Adrenal gland (tissue), 12 donors: ENCODE measurements around the gene PABPN1. TPM values are rescaled to one million over a fixed set of nuclear protein-coding genes. Genes with fewer than 3 reads are reported as not detected.
A peak's percentile ranks its signal among the peaks of the same experiment; 100 is the strongest.

Source experiments
- DNase-seq, 7 donors: peaks; one replicate each; pipeline ENCODE4 v3.0.0-alpha.2; 2019 to 2020
- H3K27ac ChIP-seq, 5 donors: fragments of 200-600 bp; sonication (generic) in 4 of 5; 1 replicate in 3 of 5; 2 replicates in 2 of 5; pipeline versions ENCODE4 v1.5.1 to v1.8.0; 2016 to 2020; ENCODE audit warnings: mild to moderate bottlenecking in 1 of 5
- H3K27me3 ChIP-seq: fragments of 200-600 bp; 2 replicates; pipeline ENCODE4 v1.8.0; 2021
- H3K36me3 ChIP-seq, 2 donors: fragments of 200-600 bp; replicated peaks in 1 of 2; 1 replicate in 1 of 2; 2 replicates in 1 of 2; pipeline versions ENCODE4 v1.5.1 to v1.8.0; 2018 to 2022
- H3K4me1 ChIP-seq, 2 donors: fragments of 200-600 bp; replicated peaks in 1 of 2; 1 replicate in 1 of 2; 2 replicates in 1 of 2; pipeline versions ENCODE4 v1.5.1 to v1.8.0; 2018 to 2021
- H3K4me3 ChIP-seq, 4 donors: fragments of 200-600 bp; sonication (generic) in 3 of 4; one replicate each; pipeline ENCODE4 v1.5.1; 2016 to 2018
- H3K9me3 ChIP-seq, 3 donors: fragments of 200-600 bp; sonication (generic) in 1 of 3; replicated peaks in 1 of 3; 1 replicate in 2 of 3; 2 replicates in 1 of 3; pipeline versions ENCODE4 v1.5.1 to v1.8.0; 2016 to 2021
- POLR2A ChIP-seq, 2 donors: fragments of 450-650 bp; IDR thresholded peaks; one replicate each; pipeline ENCODE4 v1.6.1; 2017; ENCODE audit warnings: antibody characterized with exemption in 2 of 2, mild to moderate bottlenecking in 2 of 2, moderate library complexity in 1 of 2
- WGBS, 4 donors: extraction: QIAGEN DNeasy Blood & Tissue Kit in 2 of 4; methylation state at CpG; one replicate each; pipeline versions ENCODE4 v1.1.5 to v1.1.7; 2013 to 2017; 5-methylcytosine and 5-hydroxymethylcytosine counted together
- intact Hi-C, 2 donors: fragments of 100-400 bp; cut with DNase I; formaldehyde crosslinking; loops; one replicate each; pipeline versions ENCODE4 v1.14.1 to v1.15.0; 2022 to 2023
- polyA plus RNA-seq, 3 donors: library from polyadenylated mRNA; stranded (reverse); fragments of 200-250 nt in 2 of 3; fragments of 350-450 nt in 1 of 3; fragmentation: Illumina TruSeq in 1 of 3; extraction: RNeasy Lipid Tissue Mini Kit (QIAGEN cat#74804) in 1 of 3; gene quantifications; one replicate each; pipeline ENCODE4 v1.2.3, GENCODE V29; 2013 to 2014
- total RNA-seq, 9 donors: library from RNA; depleted of rRNA in 4 of 9; stranded (reverse); fragments of >200 nt in 4 of 9; fragments of 120-200 nt in 1 of 9; fragmentation: NEBNext Ultra II Directional in 1 of 9; extraction: Animal tissue kit (Norgen Biotek cat#: 25700) in 1 of 9; gene quantifications; one replicate each; pipeline versions ENCODE4 v1.1.0 to v1.2.4, GENCODE V29; 2013 to 2023
- TF ChIP-seq, protein P1 (sequence below), 6 experiments: fragments of 450-650 bp in 4 of 6; fragments of 200-600 bp in 2 of 6; sonication (generic) in 1 of 6; IDR thresholded peaks; 1 replicate in 5 of 6; 2 replicates in 1 of 6; pipeline versions ENCODE4 v1.5.1 to v1.8.0; 2016 to 2021; ENCODE audit warnings: antibody characterized with exemption in 6 of 6, mild to moderate bottlenecking in 2 of 6, moderate library complexity in 1 of 6
- donor health status: healthy with polysubstance abuse.
- donor health status: Bipolar disorder and iron deficiency.
- donor health status: DM: yes; HTN: yes; CAD: no.
- donor health status: DM: no; HTN: no; CAD: no.
- donor health status: DM: no; HTN: no; CAD: no.
- donor health status: DM: yes; HTN: yes; CAD: no.

The PABPN1 gene
- total and polyA plus RNA-seq, 12 donors: 18.3 to 632 (median 99.3) TPM

DNA sequence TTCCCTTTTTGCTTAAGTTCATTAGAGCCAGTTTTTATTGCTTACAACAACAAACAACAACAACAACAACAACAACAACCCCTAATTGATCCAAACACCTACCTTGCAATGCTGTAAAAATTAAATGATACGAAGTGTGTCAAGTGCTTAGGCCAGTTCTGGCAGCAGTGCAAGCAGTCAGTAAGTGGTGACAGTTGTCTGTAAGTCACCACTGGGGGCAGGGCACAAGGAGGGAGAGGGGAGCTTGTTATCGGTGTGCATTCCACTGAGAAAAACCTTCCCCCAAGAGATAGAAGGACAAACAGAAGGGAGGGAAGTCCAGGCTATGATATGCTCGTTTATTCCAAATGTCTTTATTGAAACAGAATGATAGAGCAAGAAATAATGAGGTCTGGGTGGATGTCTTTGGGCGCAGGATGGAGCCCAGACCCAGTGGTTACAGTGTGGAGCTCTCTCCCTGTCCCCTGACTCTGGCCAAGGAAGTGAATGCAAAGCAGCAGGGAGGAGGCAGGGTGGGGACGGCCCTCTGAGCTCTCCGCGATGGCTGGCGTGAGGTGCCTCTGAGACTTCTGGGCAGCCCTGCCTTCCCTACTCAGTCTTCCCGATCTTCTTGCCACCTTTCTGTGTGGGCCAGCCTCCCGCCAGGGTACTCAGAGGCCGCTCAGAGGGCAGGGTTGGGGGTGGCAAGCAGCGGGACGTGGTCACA is 24.9 kb downstream of the PABPN1 start:
- no peaks in the 10 kb centered on the region for H3K36me3 ChIP-seq
- H3K9me3 ChIP-seq: no peaks in the 10 kb centered on the region
- H3K27me3 ChIP-seq: no peaks in the 10 kb centered on the region
- no peaks in the 10 kb centered on the region for H3K4me1 ChIP-seq
- H3K4me3 ChIP-seq: no peak overlapping the region
- DNase-seq: peak in 1 of 7 donors; percentile 49
- no peak overlapping the region for H3K27ac ChIP-seq
- 67 to 83% (median 75%) methylated on average over 9 to 13 of the region's 13 CpGs for WGBS, 4 donors
- TF ChIP-seq, protein P1, sequence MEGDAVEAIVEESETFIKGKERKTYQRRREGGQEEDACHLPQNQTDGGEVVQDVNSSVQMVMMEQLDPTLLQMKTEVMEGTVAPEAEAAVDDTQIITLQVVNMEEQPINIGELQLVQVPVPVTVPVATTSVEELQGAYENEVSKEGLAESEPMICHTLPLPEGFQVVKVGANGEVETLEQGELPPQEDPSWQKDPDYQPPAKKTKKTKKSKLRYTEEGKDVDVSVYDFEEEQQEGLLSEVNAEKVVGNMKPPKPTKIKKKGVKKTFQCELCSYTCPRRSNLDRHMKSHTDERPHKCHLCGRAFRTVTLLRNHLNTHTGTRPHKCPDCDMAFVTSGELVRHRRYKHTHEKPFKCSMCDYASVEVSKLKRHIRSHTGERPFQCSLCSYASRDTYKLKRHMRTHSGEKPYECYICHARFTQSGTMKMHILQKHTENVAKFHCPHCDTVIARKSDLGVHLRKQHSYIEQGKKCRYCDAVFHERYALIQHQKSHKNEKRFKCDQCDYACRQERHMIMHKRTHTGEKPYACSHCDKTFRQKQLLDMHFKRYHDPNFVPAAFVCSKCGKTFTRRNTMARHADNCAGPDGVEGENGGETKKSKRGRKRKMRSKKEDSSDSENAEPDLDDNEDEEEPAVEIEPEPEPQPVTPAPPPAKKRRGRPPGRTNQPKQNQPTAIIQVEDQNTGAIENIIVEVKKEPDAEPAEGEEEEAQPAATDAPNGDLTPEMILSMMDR (IDR thresholded peaks at IDR 0.05): no peak
- no peak for TF ChIP-seq POLR2A (IDR thresholded peaks at IDR 0.05)
- intact Hi-C loops: loop anchor here in 1 of 2 donors (10.0 kb wide), 1 partner anchor 119 kb away; the partner anchor contains the start of gene NGDN

DNA sequence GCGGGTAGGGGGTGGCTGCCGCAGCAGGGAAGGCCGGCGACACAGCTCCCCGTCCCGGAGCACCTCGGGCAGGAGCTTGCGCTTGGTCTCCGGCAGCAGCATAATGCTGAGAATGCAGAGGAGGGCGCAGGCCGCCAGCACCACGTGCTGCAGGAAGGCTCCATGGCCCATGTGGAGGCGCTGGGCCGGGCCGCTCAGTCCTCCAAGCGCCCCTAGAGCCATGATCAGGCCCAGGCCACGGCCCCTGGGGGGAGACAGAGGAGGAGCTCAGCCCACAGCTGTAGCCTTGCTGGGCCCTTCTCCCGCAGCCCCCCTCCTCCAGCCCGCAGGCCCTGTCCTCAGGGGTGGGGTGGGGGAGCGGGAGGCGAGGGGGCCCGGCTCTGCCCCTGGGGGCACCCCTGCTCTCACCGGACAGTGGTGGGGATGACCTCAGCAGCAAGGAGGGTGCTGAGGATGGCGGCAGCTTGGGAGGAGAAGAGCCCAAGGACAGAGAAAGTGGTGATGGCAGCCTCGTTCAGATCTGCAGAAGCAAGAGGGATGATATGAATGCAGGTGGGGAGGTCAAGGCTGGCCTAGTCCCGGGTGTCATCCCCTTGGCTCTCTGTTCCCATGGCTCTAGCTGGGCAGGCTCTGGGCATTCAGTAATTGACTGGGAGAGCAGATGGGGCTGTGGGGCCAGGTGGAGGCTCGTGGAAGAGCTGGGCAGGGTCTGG is 25.6 kb downstream of the PABPN1 start:
- H3K27ac ChIP-seq: no peak overlapping the region
- intact Hi-C loops: loop anchor here in 1 of 2 donors (10.0 kb wide), 1 partner anchor 118 kb away; the partner anchor contains the start of gene NGDN
- TF ChIP-seq, protein P1 (IDR thresholded peaks at IDR 0.05): no peak
- no peak for TF ChIP-seq POLR2A (IDR thresholded peaks at IDR 0.05)
- WGBS, 4 donors: 76 to 85% (median 84%) methylated on average over 7 to 27 of the region's 27 CpGs
- H3K9me3 ChIP-seq: no peaks in the 10 kb centered on the region
- peaks cover 5% of the 10 kb centered on the region for H3K27me3 ChIP-seq
- H3K36me3 ChIP-seq: no peaks in the 10 kb centered on the region
- no peak overlapping the region for H3K4me3 ChIP-seq
- DNase-seq: no peak
- H3K4me1 ChIP-seq: peaks cover 1 to 3% of the 10 kb centered on the region in 2 donors

DNA sequence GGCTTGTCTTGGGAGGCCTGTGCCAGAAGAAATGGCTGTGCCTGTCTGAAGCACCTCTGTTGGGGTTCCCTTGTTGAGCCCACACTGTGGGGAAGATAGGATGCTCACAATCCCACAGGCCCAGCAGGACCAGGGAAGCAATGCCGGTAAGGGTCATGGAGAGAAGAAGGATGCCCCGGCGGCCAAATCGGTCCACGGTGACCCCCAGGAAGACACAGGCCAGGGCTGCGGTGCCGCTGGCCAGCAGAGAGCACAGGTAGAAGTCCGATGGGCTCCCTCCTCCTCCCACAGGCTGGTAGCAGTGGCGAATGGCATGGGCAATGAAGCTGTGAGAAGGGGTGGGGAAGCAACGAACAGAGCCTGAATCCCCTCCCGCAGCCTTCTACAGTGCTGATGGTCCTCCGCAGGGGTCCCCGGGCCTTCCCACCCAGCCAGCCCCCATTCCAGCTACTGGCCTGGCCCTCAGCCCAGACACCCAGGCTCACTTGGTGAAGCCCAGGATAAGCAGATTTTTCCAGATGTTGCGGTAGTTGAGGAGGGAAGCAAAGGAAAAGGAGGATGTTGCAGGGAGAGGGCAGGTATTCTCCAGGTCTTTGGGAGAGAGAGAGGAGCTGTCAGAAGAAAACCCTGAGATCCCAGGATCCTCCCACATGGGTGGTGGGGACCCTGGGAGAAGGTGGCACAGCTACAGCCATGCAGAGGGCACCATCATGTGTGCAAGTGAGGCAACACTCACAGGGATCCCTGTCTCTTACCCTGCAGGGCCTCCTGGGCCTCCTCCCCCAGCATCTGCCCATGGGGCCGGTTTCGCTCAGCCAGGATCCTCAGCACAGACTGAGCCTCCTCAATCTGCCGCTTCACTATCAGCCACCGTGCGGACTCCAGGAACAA is 26.4 kb downstream of the PABPN1 start:
- Histone ChIP-seq H3K9me3 (no peaks in the 10 kb centered on the region), H3K4me3 (no peak overlapping the region), H3K27me3 (peaks cover 7% of the 10 kb centered on the region), H3K4me1 (peaks cover 5 to 11% of the 10 kb centered on the region in 2 donors), H3K27ac (no peak overlapping the region), H3K36me3 (no peaks in the 10 kb centered on the region)
- 93 to 97% (median 95%) methylated on average over 17 to 19 of the region's 19 CpGs for WGBS, 4 donors
- DNase-seq: peak in 1 of 7 donors; percentile 42
- intact Hi-C loops: loop anchor here in 1 of 2 donors (10.0 kb wide), 1 partner anchor 117 kb away; the partner anchor contains the start of gene NGDN
- TF ChIP-seq, protein P1 (IDR thresholded peaks at IDR 0.05): no peak
- no peak for TF ChIP-seq POLR2A (IDR thresholded peaks at IDR 0.05)
